ENCODE results near the gene PRKN. TPM values are rescaled to one million over a fixed set of nuclear protein-coding genes. Genes with fewer than 3 reads are reported as not detected.

PRKN gene
- total and polyA plus RNA-seq, 2 experiments from 2014 or later: 0.10 to 0.84 TPM

DNA sequence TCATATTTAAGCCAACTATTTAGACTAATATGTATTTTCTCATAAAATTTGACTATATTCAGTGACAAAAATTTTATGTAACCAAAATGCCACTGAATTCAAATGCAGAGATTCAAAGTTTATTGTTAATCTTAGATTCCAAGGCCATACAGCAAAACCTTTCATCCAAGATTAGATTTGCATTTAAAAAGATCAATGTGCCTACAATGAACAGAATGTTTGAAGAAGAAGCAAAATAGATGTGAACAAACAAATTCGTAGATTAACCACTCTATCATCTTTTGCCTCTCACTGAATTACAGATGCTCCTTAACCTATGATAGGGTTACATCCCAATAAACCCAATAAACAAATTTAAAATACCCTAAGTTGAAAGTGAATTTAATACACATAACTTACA lies 121.7 kb downstream of the PRKN start:
- Histone ChIP-seq H4K20me1 (replicated peaks; ENCODE audit: insufficient read depth) (no peaks in the 10 kb centered on the region), H3K36me3 (ENCODE audit: insufficient read depth) (no peaks in the 10 kb centered on the region), H3K4me1 (ENCODE audit: insufficient read depth) (peaks cover 14% of the 10 kb centered on the region), H3K4me3 (no peak overlapping the region), H3K27ac (ENCODE audit: low read depth) (no peak overlapping the region), H3K9me2 (ENCODE audit: insufficient read depth) (no peaks in the 10 kb centered on the region), H2AFZ (no peak overlapping the region), H3F3A (replicated peaks; ENCODE audit: low read depth) (no peaks in the 10 kb centered on the region), H3K27me3 (ENCODE audit: insufficient read depth) (no peaks in the 10 kb centered on the region), H3K79me2 (replicated peaks; ENCODE audit: insufficient read depth) (no peaks in the 10 kb centered on the region), H3K4me2 (no peak overlapping the region)
- Mint-ChIP-seq H3K9me3 (no peaks in the 10 kb centered on the region), H3K4me3 (no peak overlapping the region), H3K27ac (no peak overlapping the region), H3K4me1 (peaks cover 15% of the 10 kb centered on the region; the same call in 2 of the 3 replicates), H3K27me3 (ENCODE audit: insufficient read depth, low read depth, poor library complexity) (no peaks in the 10 kb centered on the region), H3K36me3 (ENCODE audit: low read depth) (no peaks in the 10 kb centered on the region)
- ATAC-seq: no peak
- TF ChIP-seq ZNF114 (CRISPR knock-in tag; IDR thresholded peaks at IDR 0.05) (no peak), JUNB (IDR thresholded peaks at IDR 0.05; ENCODE audit: unreplicated experiment) (no peak), EZH2phosphoT487 (IDR thresholded peaks at IDR 0.05; ENCODE audit: unreplicated experiment) (no peak), CREB1 (CRISPR knock-in tag; IDR thresholded peaks at IDR 0.05; ENCODE audit: low read depth) (no peak), CTCF (conservative IDR thresholded peaks at IDR 0.05; ENCODE audit: low read depth in 2 of 2) (no peak), STAT1 (IDR thresholded peaks at IDR 0.05; ENCODE audit: unreplicated experiment) (no peak), ZNF331 (CRISPR knock-in tag; IDR thresholded peaks at IDR 0.05; ENCODE audit: low read depth) (no peak)
- TF ChIP-seq, protein P1, sequence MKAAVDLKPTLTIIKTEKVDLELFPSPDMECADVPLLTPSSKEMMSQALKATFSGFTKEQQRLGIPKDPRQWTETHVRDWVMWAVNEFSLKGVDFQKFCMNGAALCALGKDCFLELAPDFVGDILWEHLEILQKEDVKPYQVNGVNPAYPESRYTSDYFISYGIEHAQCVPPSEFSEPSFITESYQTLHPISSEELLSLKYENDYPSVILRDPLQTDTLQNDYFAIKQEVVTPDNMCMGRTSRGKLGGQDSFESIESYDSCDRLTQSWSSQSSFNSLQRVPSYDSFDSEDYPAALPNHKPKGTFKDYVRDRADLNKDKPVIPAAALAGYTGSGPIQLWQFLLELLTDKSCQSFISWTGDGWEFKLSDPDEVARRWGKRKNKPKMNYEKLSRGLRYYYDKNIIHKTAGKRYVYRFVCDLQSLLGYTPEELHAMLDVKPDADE (IDR thresholded peaks at IDR 0.05): no peak
- no peak for DNase-seq (ENCODE audit: low spot score)

DNA sequence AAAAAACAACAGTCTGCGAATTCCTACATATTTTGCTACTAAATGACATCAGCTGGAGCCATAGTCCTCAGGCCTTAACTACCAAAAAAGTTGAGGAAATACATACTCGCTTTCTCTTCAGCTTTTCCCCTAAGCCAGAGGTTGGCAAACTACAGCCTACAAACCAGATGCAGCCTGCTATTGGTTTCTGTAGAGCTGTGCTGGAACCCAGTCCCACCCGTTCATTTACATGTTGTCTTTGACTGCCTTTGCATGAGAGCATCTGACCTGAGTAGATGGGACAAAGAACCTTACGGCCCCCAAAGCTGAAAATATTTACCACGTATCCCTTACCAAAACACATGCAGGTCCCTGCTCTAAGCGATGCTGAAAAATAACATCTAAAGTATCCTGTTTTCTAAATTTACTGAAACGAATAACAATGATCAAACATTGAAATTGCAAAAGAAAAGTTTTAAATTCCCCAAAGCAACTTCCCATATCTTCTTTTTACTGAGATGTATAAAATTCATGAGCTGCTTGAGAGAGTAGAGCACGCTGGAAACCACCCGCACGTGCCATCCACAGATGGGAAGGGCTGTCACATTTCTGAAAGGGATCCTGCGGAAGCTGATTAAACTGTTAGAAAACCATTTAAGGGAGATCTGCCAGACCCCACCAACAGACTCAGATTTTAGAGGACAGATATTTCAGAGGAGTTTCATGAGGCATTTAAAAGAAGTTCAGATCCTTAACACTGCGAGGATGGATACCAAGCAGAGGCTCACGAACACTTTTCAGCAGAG lies 124.1 kb downstream of the PRKN start:
- H2AFZ ChIP-seq: peak overlapping the region; percentile 19; the same call in 1 of the 2 replicates
- H3K4me3 ChIP-seq: no peak overlapping the region
- H3K79me2 ChIP-seq (replicated peaks; ENCODE audit: insufficient read depth): no peaks in the 10 kb centered on the region
- H3K36me3 Mint-ChIP-seq (ENCODE audit: low read depth): no peaks in the 10 kb centered on the region
- H3K4me1 ChIP-seq (ENCODE audit: insufficient read depth): peaks cover 14% of the 10 kb centered on the region
- no peaks in the 10 kb centered on the region for H3K27me3 ChIP-seq (ENCODE audit: insufficient read depth)
- DNase-seq (ENCODE audit: low spot score) (peak; percentile 6), ATAC-seq (peak; percentile 71)
- no peak overlapping the region; the same call in 1 of the 2 replicates for H3K27ac ChIP-seq (ENCODE audit: low read depth)
- no peaks in the 10 kb centered on the region for H3F3A ChIP-seq (replicated peaks; ENCODE audit: low read depth)
- no peak overlapping the region for H3K4me3 Mint-ChIP-seq
- no peaks in the 10 kb centered on the region for H3K9me2 ChIP-seq (ENCODE audit: insufficient read depth)
- H3K4me1 Mint-ChIP-seq: peaks cover 15% of the 10 kb centered on the region; the same call in 2 of the 3 replicates
- no peaks in the 10 kb centered on the region for H3K36me3 ChIP-seq (ENCODE audit: insufficient read depth)
- no peaks in the 10 kb centered on the region for H4K20me1 ChIP-seq (replicated peaks; ENCODE audit: insufficient read depth)
- H3K4me2 ChIP-seq: peak overlapping the region; percentile 44; the same call in 1 of the 2 replicates
- H3K9me3 Mint-ChIP-seq: no peaks in the 10 kb centered on the region
- H3K27ac Mint-ChIP-seq: no peak overlapping the region
- no peaks in the 10 kb centered on the region for H3K27me3 Mint-ChIP-seq (ENCODE audit: insufficient read depth, low read depth, poor library complexity)
- TF ChIP-seq, protein P1 (IDR thresholded peaks at IDR 0.05): no peak
- TF ChIP-seq STAT1 (IDR thresholded peaks at IDR 0.05; ENCODE audit: unreplicated experiment) (no peak), EZH2 (IDR thresholded peaks at IDR 0.05; ENCODE audit: low read depth, unreplicated experiment) (no peak), JUNB (IDR thresholded peaks at IDR 0.05; ENCODE audit: unreplicated experiment) (no peak), EZH2phosphoT487 (IDR thresholded peaks at IDR 0.05; ENCODE audit: unreplicated experiment) (no peak)
- TF ChIP-seq, protein P2, sequence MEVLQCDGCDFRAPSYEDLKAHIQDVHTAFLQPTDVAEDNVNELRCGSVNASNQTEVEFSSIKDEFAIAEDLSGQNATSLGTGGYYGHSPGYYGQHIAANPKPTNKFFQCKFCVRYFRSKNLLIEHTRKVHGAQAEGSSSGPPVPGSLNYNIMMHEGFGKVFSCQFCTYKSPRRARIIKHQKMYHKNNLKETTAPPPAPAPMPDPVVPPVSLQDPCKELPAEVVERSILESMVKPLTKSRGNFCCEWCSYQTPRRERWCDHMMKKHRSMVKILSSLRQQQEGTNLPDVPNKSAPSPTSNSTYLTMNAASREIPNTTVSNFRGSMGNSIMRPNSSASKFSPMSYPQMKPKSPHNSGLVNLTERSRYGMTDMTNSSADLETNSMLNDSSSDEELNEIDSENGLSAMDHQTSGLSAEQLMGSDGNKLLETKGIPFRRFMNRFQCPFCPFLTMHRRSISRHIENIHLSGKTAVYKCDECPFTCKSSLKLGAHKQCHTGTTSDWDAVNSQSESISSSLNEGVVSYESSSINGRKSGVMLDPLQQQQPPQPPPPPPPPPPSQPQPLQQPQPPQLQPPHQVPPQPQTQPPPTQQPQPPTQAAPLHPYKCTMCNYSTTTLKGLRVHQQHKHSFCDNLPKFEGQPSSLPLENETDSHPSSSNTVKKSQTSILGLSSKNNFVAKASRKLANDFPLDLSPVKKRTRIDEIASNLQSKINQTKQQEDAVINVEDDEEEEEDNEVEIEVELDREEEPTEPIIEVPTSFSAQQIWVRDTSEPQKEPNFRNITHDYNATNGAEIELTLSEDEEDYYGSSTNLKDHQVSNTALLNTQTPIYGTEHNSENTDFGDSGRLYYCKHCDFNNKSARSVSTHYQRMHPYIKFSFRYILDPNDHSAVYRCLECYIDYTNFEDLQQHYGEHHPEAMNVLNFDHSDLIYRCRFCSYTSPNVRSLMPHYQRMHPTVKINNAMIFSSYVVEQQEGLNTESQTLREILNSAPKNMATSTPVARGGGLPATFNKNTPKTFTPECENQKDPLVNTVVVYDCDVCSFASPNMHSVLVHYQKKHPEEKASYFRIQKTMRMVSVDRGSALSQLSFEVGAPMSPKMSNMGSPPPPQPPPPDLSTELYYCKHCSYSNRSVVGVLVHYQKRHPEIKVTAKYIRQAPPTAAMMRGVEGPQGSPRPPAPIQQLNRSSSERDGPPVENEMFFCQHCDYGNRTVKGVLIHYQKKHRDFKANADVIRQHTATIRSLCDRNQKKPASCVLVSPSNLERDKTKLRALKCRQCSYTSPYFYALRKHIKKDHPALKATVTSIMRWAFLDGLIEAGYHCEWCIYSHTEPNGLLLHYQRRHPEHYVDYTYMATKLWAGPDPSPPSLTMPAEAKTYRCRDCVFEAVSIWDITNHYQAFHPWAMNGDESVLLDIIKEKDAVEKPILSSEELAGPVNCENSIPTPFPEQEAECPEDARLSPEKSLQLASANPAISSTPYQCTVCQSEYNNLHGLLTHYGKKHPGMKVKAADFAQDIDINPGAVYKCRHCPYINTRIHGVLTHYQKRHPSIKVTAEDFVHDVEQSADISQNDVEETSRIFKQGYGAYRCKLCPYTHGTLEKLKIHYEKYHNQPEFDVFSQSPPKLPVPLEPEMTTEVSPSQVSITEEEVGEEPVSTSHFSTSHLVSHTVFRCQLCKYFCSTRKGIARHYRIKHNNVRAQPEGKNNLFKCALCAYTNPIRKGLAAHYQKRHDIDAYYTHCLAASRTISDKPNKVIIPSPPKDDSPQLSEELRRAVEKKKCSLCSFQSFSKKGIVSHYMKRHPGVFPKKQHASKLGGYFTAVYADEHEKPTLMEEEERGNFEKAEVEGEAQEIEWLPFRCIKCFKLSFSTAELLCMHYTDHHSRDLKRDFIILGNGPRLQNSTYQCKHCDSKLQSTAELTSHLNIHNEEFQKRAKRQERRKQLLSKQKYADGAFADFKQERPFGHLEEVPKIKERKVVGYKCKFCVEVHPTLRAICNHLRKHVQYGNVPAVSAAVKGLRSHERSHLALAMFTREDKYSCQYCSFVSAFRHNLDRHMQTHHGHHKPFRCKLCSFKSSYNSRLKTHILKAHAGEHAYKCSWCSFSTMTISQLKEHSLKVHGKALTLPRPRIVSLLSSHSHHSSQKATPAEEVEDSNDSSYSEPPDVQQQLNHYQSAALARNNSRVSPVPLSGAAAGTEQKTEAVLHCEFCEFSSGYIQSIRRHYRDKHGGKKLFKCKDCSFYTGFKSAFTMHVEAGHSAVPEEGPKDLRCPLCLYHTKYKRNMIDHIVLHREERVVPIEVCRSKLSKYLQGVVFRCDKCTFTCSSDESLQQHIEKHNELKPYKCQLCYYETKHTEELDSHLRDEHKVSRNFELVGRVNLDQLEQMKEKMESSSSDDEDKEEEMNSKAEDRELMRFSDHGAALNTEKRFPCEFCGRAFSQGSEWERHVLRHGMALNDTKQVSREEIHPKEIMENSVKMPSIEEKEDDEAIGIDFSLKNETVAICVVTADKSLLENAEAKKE (CRISPR knock-in tag; IDR thresholded peaks at IDR 0.05): no peak

Measured in GM23338 (cell line).